Endothelial cell (in vitro differentiated cells): Measurements from ENCODE around the gene UCP3. TPM values are rescaled to one million over a fixed set of nuclear protein-coding genes. Genes with fewer than 3 reads are reported as not detected.

Experiments
- DNase-seq: peaks from one replicate; pipeline ENCODE4 v3.0.0; 2021; ENCODE audit warnings: low spot score
- H3K27ac Mint-ChIP-seq: one replicate; pipeline ENCODE4 v1.8.0; 2021; ENCODE audit warnings: mixed read lengths, inconsistent platforms; ENCODE audit not compliant: unreplicated experiment
- H3K27me3 Mint-ChIP-seq: one replicate; pipeline ENCODE4 v1.8.0; 2021; ENCODE audit warnings: mild to moderate bottlenecking, moderate library complexity, mixed read lengths, inconsistent platforms; ENCODE audit not compliant: unreplicated experiment
- H3K36me3 Mint-ChIP-seq: one replicate; pipeline ENCODE4 v1.8.0; 2021; ENCODE audit warnings: mild to moderate bottlenecking, low read depth, mixed read lengths, inconsistent platforms; ENCODE audit not compliant: unreplicated experiment
- H3K4me1 Mint-ChIP-seq: one replicate; pipeline ENCODE4 v1.8.0; 2021; ENCODE audit warnings: mild to moderate bottlenecking, mixed read lengths, inconsistent platforms; ENCODE audit not compliant: unreplicated experiment
- H3K4me3 Mint-ChIP-seq: one replicate; pipeline ENCODE4 v1.8.0; 2021; ENCODE audit warnings: mild to moderate bottlenecking, mixed read lengths, inconsistent platforms; ENCODE audit not compliant: unreplicated experiment
- H3K9me3 Mint-ChIP-seq: one replicate; pipeline ENCODE4 v1.8.0; 2021; ENCODE audit warnings: mixed read lengths, inconsistent platforms; ENCODE audit not compliant: unreplicated experiment
- total RNA-seq: library from RNA; stranded (reverse); fragmentation: NEBNext Ultra II Directional; extraction: Animal tissue kit (Norgen Biotek cat#: 25700); gene quantifications from one replicate; pipeline ENCODE4 v1.2.1, GENCODE V29; 2021; ENCODE audit not compliant: unreplicated experiment
- TF ChIP-seq, protein P1 (sequence below): fragments of 200-600 bp; sonication (generic); IDR thresholded peaks from one replicate; pipeline ENCODE4 v1.5.0; 2021; ENCODE audit warnings: antibody characterized with exemption; ENCODE audit not compliant: unreplicated experiment

UCP3 gene
- total RNA-seq, 1 donor from 2014 or later = 1.6 TPM

DNA sequence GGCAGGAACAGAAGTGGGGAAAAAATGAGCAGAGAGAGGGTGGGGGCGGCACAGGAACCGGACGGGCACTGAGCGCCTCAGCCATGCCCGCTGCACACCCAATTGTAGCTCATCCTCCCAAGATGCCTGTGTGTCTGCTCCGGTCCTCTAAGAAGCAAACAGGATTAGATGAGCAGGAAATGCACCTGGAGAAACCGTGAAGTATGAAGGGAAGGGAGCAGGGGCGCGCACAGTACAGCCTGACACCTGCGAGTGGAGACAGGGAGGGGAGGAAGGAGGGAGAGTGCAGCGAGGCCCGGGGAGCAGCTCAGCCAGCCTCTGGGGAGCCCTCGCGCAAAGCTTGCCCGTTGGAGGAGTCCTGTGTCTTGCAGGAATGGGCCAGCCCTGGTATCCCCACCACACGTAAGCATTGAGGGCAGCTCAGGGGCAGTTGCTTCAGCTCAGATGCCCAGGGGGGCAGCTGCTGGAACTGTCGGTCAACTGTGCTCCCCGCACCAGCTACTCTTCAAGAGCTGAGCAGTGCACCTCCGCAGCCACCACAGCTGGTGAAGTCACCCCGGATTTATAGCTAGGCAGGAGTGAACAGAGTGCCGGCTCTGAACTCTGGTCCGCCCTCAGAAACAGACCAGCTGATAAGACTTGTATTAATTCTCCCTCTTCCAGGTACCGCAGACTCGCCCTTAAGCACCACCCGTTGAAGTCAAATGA, 51.1 kb downstream of the UCP3 start:
- TF ChIP-seq, protein P1, sequence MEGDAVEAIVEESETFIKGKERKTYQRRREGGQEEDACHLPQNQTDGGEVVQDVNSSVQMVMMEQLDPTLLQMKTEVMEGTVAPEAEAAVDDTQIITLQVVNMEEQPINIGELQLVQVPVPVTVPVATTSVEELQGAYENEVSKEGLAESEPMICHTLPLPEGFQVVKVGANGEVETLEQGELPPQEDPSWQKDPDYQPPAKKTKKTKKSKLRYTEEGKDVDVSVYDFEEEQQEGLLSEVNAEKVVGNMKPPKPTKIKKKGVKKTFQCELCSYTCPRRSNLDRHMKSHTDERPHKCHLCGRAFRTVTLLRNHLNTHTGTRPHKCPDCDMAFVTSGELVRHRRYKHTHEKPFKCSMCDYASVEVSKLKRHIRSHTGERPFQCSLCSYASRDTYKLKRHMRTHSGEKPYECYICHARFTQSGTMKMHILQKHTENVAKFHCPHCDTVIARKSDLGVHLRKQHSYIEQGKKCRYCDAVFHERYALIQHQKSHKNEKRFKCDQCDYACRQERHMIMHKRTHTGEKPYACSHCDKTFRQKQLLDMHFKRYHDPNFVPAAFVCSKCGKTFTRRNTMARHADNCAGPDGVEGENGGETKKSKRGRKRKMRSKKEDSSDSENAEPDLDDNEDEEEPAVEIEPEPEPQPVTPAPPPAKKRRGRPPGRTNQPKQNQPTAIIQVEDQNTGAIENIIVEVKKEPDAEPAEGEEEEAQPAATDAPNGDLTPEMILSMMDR = no peak
- Mint-ChIP-seq H3K4me3 (no peak overlapping the region), H3K36me3 (no peaks in the 10 kb centered on the region), H3K9me3 (no peaks in the 10 kb centered on the region), H3K27me3 (peaks cover 5% of the 10 kb centered on the region), H3K4me1 (peaks cover 3% of the 10 kb centered on the region), H3K27ac (no peak overlapping the region)
- no peak for DNase-seq

DNA sequence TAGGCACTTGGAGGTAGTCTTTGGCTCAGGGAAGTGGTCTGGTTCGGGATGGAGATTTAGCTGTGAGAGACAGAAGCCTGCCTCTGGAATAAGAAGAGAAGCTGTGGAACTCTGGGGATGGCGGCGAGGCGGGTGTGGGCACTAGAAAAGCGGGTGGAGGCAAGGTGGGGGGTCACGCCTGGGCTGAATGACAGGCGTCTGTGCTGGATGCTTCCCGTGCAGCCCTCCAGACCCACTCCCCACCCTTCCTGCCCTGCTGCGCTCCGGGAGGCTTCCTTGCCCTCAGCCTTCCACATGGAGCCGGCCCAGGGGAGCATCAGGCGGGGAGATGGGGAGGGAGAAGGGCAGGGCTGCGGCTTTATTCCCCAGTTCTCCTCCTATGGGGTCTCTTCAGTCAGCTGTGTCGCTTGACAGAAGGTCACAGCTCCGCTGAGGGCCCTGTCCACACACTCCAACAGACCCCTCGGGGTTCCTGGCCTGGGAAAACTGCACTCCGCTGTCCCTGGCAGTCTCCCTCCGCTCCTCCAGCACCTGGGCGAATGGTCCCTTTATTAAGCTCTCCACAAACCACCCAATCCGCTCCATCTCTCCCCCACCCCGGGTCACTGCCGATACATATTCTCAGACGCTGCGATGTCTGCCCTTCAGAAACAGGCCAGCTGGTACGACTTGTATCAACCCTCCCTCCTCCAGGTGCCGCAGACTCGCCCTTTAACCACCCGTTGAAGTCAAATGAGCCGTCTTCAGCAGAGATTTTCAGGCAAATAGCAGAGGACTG, 51.8 kb downstream of the UCP3 start:
- TF ChIP-seq, protein P1 = no peak
- Mint-ChIP-seq H3K27me3 (peaks cover 5% of the 10 kb centered on the region), H3K9me3 (no peaks in the 10 kb centered on the region), H3K4me1 (peaks cover 3% of the 10 kb centered on the region), H3K36me3 (no peaks in the 10 kb centered on the region), H3K27ac (no peak overlapping the region), H3K4me3 (no peak overlapping the region)
- DNase-seq = no peak

GRCh38 chr11:73951797-73952196, 57.1 kb downstream of the UCP3 start:
- no peak for DNase-seq

DNA sequence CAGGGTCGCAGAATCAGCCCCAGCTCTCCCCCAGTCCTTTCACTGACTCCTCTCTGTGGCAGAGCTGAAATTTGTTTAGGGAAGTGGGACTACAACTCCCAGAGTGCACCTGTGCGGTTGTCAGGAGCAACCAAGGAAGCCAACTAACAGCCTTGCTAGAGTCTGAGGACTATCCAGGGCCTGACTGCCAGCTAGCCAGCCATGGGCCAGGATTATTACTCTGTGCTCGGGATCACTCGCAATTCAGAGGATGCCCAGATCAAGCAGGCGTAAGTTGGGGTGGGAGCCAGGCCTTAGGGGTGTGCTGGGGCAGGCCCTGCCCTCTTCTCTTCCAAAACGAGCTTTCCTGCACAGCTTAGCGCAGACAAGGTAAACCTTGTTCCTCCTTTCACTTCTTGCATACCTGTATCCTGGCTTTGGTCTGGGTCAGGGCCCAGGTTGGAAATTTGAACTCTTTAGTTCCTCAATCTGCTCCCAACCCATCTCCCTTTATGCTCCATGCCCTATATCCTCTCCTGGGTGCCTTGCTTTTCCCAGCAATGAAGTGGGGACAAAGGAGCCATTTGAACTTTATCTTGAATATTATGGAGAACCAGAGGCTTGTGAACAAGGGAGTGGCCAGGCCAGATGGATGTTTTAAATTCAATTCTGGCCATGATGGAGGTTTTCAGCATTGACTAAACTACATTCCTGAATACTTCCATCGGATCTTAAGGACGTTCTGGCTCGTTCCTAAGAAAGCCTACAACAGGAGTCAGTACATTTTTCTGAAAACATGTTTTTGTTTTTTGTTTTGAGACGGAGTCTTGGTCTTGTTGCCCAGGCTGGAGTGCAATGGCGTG, 57.8 kb downstream of the UCP3 start, which contains the start of gene DNAJB13:
Gene DNAJB13, plus strand, starts transcription at position 158 of the 842 bp plus-strand sequence. Its CDS starts 44 bp downstream, at position 202.
- H3K27me3 Mint-ChIP-seq = peaks cover under 1% of the 10 kb centered on the region
- no peaks in the 10 kb centered on the region for H3K9me3 Mint-ChIP-seq
- no peaks in the 10 kb centered on the region for H3K36me3 Mint-ChIP-seq
- peak; percentile 67 for DNase-seq
- TF ChIP-seq, protein P1 = no peak
- H3K4me1 Mint-ChIP-seq = peaks cover under 1% of the 10 kb centered on the region
- no peak within 1 kb of the TSS for H3K4me3 Mint-ChIP-seq
- peak within 1 kb of the TSS; percentile 13 for H3K27ac Mint-ChIP-seq

More at GRCh38 chr11:73951797-73952196, 57.1 kb downstream of the UCP3 start:
- Mint-ChIP-seq H3K4me1 (peaks cover 3% of the 10 kb centered on the region), H3K36me3 (no peaks in the 10 kb centered on the region), H3K4me3 (peak overlapping the region; percentile 27), H3K27ac (peak overlapping the region; percentile 13), H3K9me3 (no peaks in the 10 kb centered on the region), H3K27me3 (peaks cover 5% of the 10 kb centered on the region)
- TF ChIP-seq, protein P1 = no peak

Other genes with a start within 250 kb of the UCP3 start
- gene RAB6A, start 248.0 kb downstream of the UCP3 start, total RNA-seq = 125 TPM
- gene MRPL48, start 221.2 kb downstream of the UCP3 start, total RNA-seq = 21.7 TPM
- 33.9 TPM for gene COA4, start 132.2 kb downstream of the UCP3 start, total RNA-seq
- 20.3 TPM for gene PAAF1, start 132.1 kb downstream of the UCP3 start, total RNA-seq
- gene DNAJB13, start 58.1 kb downstream of the UCP3 start, total RNA-seq = 0.36 TPM
- 12.8 TPM for gene UCP2, start 26.2 kb downstream of the UCP3 start, total RNA-seq
- gene C2CD3, start 161.9 kb upstream of the UCP3 start, total RNA-seq = 23.9 TPM
- 27.2 TPM for gene PPME1, start 162.2 kb upstream of the UCP3 start, total RNA-seq